SK-N-SH treated with all-trans-retinoic acid at 6 μM for 48 hours (cell line): ENCODE data around the gene ALB.

Source experiments
- ARNTL ChIP-seq: fragments of 450-650 bp; formaldehyde crosslinking; IDR thresholded peaks from 2 replicates; pipeline ENCODE4 v1.5.0; 2020; ENCODE audit warnings: low read depth, mild to moderate bottlenecking, moderate library complexity, borderline replicate concordance
- CSDC2 ChIP-seq: fragments of 250-450 bp; sonication (Bioruptor Pico); IDR thresholded peaks from 2 replicates; pipeline ENCODE4 v1.5.0; 2020; ENCODE audit warnings: mild to moderate bottlenecking, moderate library complexity
- ZFP30 ChIP-seq: fragments of 450-650 bp; formaldehyde crosslinking; IDR thresholded peaks from 2 replicates; pipeline ENCODE4 v1.5.0; 2022; ENCODE audit warnings: mild to moderate bottlenecking, moderate library complexity
- ZNF70 ChIP-seq: fragments of 450-650 bp; formaldehyde crosslinking; IDR thresholded peaks from 2 replicates; pipeline ENCODE4 v1.5.0; 2020; ENCODE audit warnings: mild to moderate bottlenecking, moderate library complexity
- TF ChIP-seq, protein P1 (sequence below): fragments of 250-450 bp; sonication (Bioruptor Pico); IDR thresholded peaks from 2 replicates; pipeline ENCODE4 v1.5.0; 2020; ENCODE audit warnings: mild to moderate bottlenecking, moderate library complexity
- TF ChIP-seq, protein P2 (sequence below): fragments of 250-450 bp; sonication (Bioruptor Pico); IDR thresholded peaks from 2 replicates; pipeline ENCODE4 v1.5.1; 2020; ENCODE audit warnings: low read depth, mild to moderate bottlenecking, moderate library complexity

DNA sequence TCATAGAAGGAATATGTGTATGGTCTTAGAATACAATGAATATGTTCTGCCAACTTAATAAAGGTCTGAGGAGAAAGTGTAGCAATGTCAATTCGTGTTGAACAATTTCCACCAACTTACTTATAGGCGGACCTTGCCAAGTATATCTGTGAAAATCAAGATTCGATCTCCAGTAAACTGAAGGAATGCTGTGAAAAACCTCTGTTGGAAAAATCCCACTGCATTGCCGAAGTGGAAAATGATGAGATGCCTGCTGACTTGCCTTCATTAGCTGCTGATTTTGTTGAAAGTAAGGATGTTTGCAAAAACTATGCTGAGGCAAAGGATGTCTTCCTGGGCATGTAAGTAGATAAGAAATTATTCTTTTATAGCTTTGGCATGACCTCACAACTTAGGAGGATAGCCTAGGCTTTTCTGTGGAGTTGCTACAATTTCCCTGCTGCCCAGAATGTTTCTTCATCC is 9.2 kb downstream of the ALB start:
- TF ChIP-seq ARNTL = no peak
- TF ChIP-seq CSDC2 = no peak
- TF ChIP-seq ZFP30 (CRISPR knock-in tag) = no peak
- TF ChIP-seq, protein P1, sequence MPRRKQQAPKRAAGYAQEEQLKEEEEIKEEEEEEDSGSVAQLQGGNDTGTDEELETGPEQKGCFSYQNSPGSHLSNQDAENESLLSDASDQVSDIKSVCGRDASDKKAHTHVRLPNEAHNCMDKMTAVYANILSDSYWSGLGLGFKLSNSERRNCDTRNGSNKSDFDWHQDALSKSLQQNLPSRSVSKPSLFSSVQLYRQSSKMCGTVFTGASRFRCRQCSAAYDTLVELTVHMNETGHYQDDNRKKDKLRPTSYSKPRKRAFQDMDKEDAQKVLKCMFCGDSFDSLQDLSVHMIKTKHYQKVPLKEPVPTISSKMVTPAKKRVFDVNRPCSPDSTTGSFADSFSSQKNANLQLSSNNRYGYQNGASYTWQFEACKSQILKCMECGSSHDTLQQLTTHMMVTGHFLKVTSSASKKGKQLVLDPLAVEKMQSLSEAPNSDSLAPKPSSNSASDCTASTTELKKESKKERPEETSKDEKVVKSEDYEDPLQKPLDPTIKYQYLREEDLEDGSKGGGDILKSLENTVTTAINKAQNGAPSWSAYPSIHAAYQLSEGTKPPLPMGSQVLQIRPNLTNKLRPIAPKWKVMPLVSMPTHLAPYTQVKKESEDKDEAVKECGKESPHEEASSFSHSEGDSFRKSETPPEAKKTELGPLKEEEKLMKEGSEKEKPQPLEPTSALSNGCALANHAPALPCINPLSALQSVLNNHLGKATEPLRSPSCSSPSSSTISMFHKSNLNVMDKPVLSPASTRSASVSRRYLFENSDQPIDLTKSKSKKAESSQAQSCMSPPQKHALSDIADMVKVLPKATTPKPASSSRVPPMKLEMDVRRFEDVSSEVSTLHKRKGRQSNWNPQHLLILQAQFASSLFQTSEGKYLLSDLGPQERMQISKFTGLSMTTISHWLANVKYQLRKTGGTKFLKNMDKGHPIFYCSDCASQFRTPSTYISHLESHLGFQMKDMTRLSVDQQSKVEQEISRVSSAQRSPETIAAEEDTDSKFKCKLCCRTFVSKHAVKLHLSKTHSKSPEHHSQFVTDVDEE (CRISPR knock-in tag) = no peak
- no peak for TF ChIP-seq ZNF70
- TF ChIP-seq, protein P2, sequence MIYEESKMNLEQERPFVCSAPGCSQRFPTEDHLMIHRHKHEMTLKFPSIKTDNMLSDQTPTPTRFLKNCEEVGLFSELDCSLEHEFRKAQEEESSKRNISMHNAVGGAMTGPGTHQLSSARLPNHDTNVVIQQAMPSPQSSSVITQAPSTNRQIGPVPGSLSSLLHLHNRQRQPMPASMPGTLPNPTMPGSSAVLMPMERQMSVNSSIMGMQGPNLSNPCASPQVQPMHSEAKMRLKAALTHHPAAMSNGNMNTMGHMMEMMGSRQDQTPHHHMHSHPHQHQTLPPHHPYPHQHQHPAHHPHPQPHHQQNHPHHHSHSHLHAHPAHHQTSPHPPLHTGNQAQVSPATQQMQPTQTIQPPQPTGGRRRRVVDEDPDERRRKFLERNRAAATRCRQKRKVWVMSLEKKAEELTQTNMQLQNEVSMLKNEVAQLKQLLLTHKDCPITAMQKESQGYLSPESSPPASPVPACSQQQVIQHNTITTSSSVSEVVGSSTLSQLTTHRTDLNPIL (CRISPR knock-in tag) = no peak
